ENCODE results near the gene DQX1.
"Not testable (repeated sequence)": the region's sequence is repeated elsewhere in the genome, so short reads cannot be mapped to it uniquely, and the experiment has no call there.

DQX1 gene

DNA sequence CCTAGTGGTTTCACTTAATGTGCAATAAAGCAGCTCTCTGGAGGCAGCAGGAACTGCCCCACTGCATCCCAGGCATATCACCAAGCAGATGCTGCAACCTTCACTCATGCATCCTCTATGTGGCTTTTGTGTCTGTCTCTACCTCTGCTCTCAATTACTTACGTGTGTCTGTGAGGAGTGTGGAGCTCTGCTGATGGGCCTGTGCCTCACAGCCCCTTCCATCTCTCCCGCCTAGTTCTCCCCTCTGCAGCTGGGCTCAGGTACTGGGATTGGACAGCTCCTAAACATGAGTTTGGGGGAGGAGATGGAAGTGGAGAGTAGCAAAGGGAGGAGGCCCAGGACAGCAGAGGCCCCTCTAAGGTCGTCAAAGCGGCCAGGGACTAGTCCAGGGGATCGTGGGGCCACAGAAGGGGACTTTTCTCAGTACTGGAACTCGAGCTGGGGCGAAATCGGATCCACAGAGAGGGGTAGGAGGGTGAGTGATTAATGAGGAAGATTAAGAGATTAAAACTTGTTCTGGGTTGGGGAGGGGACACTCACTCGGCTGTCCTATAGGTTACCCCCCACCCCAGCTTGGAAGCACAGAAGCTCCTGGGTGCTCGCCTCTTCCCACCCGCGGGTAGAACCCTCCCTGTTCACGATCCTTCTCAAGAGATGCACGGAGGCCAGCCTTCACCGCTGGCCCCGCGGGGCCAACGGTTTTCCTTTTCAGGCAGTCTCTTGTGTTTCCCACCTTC lies 24.5 kb downstream of the DQX1 start:
- no peak for DNase-seq (ENCODE audit: low read depth, low spot score)
- H3K4me3 ChIP-seq (ENCODE audit: low read length): no peak overlapping the region

- no peak overlapping the region for H3K4me3 ChIP-seq (ENCODE audit: low read length)
- no peak for DNase-seq (ENCODE audit: low read depth, low spot score)
Measured at GRCh38 chr2:74500578-74500946, 25.5 kb downstream of the DQX1 start.

DNA sequence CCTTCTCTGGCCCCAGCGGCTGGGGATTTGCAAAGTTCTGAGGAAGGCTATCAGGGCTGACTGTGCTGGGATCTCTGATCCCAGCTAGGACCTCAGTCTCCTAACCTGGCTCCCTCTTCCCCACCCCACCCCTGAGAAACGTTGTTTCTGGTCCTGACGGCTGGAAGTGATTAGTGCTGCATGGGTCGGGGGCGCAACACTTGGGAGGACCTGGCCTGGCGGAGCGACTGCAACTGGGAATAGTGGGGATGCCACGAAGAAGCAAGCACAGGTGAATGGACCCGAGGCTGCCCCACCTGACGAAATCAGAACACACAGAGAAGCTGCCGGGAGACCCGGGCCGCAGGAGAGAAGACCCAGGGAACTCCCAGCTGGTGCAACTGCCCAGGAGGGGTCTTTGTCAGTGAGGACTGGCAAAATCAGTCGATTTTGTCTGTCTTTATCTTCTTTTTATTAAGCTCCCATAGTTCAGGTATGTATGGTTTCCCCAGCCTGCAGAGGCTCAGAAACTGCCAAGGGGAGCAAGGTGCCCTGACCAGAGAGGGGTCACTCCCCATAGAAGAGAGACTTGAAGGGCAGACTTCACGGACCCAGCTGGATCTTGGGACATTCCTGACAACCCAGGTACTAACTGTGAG lies 26.0 kb downstream of the DQX1 start:
- DNase-seq (ENCODE audit: low read depth, low spot score): no peak
- H3K4me3 ChIP-seq (ENCODE audit: low read length): no peak overlapping the region

DNA sequence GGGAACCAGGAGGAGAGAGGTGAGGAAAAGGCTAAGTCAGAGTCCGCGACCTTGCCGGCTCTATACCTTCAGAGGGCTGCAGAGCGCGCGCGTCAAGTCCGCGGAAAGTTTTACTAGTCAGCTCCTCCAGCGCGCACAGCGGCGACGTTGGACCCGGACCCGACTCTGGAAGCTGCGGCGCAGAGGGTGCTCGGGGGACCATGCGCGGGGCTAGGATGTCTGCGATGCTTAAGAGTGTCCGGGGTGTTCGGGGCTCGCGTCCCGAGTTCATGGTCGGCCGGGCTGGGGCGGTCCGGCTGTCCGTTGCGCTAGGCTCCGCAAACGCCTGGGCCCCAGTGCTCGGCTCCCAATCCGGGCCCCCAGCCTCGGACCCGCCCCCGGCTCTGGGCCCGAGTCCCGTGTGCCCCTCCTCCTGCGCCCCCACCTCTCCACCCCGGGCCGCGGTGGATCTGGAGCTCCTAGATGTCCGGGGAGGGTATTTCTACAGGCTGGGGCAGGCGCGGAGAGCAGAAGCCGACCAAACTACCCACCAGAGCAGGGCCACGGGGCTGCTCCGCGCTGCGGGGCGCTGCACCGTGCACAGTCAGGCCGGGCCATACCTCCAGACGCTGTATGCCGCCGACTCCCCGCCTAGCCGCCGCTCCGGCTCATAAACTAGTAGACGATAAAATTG lies 26.6 kb downstream of the DQX1 start, which contains the start of gene LBX2:
LBX2 (minus strand) TSS at position 337 of the 673 bp plus-strand sequence; CDS start at position 271, 66 bp downstream.
- no peak for DNase-seq (ENCODE audit: low read depth, low spot score)
- H3K4me3 ChIP-seq (ENCODE audit: low read length): no peak within 1 kb of the TSS

GRCh38 chr2:74498500-74499266 lies 27.3 kb downstream of the DQX1 start:
- DNase-seq (ENCODE audit: low read depth, low spot score): no peak
- no peak overlapping the region for H3K4me3 ChIP-seq (ENCODE audit: low read length)

GRCh38 chr2:74497777-74498499 lies 28.1 kb downstream of the DQX1 start:
- DNase-seq (ENCODE audit: low read depth, low spot score): no peak
- no peak overlapping the region for H3K4me3 ChIP-seq (ENCODE audit: low read length)

DNA sequence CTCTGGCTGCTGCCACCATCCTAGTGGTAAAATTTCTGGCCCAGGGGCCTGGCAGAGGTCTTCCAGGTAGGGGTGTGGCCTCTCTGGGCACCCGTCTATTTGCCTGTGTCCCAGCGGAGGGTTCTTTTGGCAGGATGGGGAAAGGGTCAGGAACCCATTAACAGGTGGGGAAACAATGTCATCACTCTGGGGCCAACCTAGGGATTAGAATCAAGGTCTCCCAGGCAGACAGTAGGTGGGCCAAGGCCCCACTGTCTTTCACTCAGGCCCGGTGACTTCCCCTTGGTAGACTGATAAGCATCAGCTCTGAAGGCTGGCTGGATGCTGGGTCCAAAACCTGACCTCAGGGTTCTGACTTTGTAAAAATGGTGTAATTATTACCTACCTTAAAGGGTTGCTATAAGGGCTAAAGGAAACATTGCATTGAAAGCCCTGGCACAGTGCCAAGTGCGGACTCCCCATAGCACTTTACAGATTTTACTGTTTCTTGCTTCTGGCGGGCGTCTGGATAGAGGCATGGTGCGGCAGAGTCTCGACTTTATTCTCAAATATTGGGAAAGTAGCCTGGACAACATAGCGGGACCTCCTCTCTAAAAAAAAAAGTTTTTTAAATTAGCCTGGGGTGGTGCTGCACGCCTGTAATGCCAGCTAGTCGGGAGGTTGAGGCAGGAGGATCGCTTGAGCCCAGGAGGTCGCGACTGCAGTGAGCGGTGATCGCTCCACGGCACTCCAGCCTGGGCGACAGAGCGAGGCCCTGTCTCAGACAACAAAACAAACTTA lies 28.8 kb downstream of the DQX1 start:
- H3K4me3 ChIP-seq (ENCODE audit: low read length): no peak overlapping the region
- DNase-seq (ENCODE audit: low read depth, low spot score): no peak

GRCh38 chr2:74495440-74495839 lies 30.6 kb downstream of the DQX1 start:
- no peak overlapping the region for H3K4me3 ChIP-seq (ENCODE audit: low read length)
- DNase-seq (ENCODE audit: low read depth, low spot score): no peak

DNA sequence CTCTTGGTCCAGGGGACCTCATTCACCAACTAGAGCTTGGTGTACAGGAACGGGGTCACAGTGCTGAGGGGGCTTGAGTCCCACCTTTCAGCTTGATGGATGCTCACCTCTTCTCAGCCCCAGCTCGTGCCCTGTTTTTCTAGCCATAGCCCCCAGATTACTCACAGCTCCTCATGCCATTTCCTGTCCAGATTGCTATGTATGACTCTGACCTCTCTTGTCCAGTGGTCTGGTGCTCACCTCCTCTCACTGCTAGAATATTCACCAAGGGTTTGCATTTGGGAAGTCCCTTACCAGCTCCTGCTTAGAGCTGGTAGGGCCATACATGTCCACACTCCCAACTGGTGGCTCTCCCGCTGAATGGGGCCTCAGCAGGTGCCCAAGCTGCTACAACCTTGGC lies 32.5 kb downstream of the DQX1 start:
- no peak overlapping the region for H3K4me3 ChIP-seq (ENCODE audit: low read length)
- no peak for DNase-seq (ENCODE audit: low read depth, low spot score)

DNA sequence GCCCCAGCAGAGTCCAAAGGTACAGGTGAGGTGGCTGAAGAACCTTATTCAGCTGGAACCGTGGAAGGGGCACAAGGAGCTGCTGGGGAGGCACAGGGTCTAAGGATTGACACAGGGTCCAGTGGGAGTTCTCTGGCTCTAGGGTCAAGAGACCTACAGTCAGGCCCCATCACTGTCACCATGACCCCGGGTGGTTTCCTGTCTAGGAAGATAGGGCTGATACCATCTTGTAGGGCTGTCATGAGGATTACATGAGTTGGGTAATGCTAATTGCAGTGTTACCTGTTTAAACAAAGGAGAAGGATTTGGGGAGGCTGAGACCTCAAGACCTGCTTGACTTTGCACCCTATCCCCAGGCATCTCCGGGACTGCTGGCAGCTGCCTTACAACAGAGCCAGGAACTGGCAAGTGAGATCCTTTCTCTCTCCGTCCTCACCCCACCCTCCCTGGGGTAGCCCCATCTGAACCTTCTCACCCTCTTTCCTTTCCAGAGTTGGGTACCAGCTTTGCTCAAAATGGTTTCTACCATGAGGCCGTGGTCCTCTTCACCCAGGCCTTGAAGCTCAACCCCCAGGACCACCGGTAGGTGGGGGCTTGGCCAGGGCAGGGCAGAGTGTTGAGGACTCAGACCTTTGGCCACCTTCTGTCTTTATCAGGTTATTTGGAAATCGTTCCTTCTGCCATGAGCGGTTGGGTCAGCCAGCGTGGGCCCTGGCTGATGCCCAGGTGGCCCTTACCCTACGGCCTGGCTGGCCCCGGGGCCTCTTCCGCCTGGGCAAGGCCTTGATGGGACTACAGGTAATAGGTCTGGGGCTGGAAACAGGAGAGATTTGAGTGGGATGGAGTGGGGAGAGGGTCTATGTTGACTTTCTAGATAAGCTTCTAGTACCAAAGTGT lies 34.1 kb downstream of the DQX1 start:
- DNase-seq (ENCODE audit: low read depth, low spot score): no peak
- H3K4me3 ChIP-seq (ENCODE audit: low read length): no peak overlapping the region

- H3K4me3 ChIP-seq (ENCODE audit: low read length): no peak overlapping the region
- DNase-seq (ENCODE audit: low read depth, low spot score): no peak
Measured at GRCh38 chr2:74489906-74490305, 36.1 kb downstream of the DQX1 start.

DNA sequence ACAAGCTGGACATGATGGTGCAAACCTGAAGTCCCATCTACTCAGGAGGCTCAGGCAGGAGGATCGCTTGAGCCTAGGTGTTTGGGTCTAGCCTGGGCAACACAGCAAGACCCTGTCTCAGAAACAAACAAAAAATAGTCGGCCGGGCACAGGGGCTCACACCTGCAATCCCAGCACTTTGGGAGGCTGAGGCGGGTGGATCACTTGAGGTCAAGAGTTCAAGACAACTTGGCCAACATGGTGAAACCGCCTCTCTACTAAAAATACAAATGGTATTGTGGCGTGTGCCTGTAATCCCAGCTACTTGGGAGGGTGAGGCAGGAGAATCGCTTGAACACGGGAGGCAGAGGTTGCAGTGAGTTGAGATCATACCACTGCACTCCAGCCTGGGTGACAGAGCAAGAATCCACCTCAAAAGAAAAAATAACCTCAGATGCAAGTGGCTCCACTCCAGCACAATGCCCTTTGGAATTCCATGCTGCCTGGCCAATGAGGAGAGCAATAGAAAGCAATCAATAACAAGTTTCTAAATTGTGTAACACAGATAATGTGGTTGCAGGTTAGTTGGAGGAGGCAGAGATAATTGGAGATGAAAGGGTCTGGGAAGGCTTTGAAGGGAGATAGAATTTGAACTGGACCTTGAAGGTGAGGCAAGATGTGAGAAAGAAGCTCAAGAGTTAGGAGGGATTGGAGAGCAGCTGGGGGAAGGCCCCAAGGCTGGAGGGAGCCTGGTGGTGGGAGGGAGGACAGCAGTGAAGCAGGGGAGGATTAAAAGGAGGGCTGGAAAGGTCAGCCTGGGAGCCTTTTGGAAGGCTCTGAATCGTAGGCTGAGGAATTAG lies 37.2 kb downstream of the DQX1 start:
- no peak overlapping the region for H3K4me3 ChIP-seq (ENCODE audit: low read length)
- DNase-seq (ENCODE audit: low read depth, low spot score): no peak

- no peak for DNase-seq (ENCODE audit: low read depth, low spot score)
- H3K4me3 ChIP-seq (ENCODE audit: low read length): no peak overlapping the region
Measured at GRCh38 chr2:74486141-74486540, 39.9 kb downstream of the DQX1 start.

DNA sequence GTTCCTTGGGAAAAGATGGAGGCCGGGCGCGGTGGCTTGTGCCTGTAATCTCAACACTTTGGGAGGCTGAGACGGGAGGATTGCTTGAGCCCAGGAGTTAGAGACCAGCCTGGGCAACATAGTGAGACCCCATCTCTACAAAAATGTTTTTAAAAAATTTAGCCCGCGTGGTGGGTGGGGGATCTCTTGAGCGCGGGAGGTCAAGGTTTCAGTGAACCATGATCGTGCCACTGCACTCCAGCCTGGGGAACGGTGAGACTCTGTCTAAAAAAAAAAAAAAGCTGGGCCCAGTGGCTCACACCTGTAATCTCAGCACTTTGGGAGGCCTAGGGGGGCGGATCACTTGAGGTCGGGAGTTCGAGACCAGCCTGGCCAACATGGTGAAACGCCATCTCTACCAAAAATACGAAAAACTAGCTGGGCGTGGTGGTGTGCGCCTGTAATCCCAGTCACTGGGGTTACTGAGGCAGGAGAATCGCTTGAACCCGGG lies 42.3 kb downstream of the DQX1 start:
- not testable (repeated sequence) for DNase-seq (ENCODE audit: low read depth, low spot score)
- H3K4me3 ChIP-seq (ENCODE audit: low read length): peak overlapping the region; percentile 95

- DNase-seq (ENCODE audit: low read depth, low spot score): peak; percentile 93
- peak within 1 kb of the TSS; percentile 95 for H3K4me3 ChIP-seq (ENCODE audit: low read length)
Measured at GRCh38 chr2:74482801-74483674, 43.0 kb downstream of the DQX1 start, which contains the start of the genes CCDC142 and TTC31. TSS of gene CCDC142 (minus strand) at chr2:74482998. CDS start at chr2:74482837, 161 bp downstream. TSS of gene TTC31 (plus strand) at chr2:74483081. CDS start at chr2:74483096, 15 bp downstream.
